ENCODE measurements around the gene GID4.

GID4 gene

GRCh38 chr17:18107061-18107790 lies 68.0 kb downstream of the GID4 start:
- no peak overlapping the region for H3K23ac ChIP-seq (ENCODE audit: low read length in 2 of 2)
- no peak overlapping the region for H3K18ac ChIP-seq (ENCODE audit: low read depth in 1 of 2, low read length in 2 of 2)
- H2AK5ac ChIP-seq (ENCODE audit: low read length, severe bottlenecking), result no peak overlapping the region
- H3K14ac ChIP-seq (ENCODE audit: low read length in 2 of 2), result no peak overlapping the region
- no peak overlapping the region for H3K27ac ChIP-seq (ENCODE audit: low read length, poor library complexity, severe bottlenecking)
- H3K4me2 ChIP-seq (ENCODE audit: low read length, poor library complexity, severe bottlenecking), result no peak overlapping the region
- no peaks in the 10 kb centered on the region for H3K9me3 ChIP-seq (ENCODE audit: control insufficient read depth, low read length)
- no peak overlapping the region for H2BK12ac ChIP-seq (ENCODE audit: low read length in 2 of 2)
- H3K4ac ChIP-seq (ENCODE audit: low read depth in 1 of 2, low read length in 2 of 2), result no peak overlapping the region
- no peaks in the 10 kb centered on the region for H3K79me1 ChIP-seq (replicated peaks; ENCODE audit: low read length, poor library complexity, severe bottlenecking)
- H4K91ac ChIP-seq (ENCODE audit: low read length), result peak overlapping the region; percentile 0
- no peak overlapping the region for H2BK5ac ChIP-seq (ENCODE audit: low read depth, low read length, poor library complexity, severe bottlenecking)
- peaks cover 0 to 16% of the 10 kb centered on the region in 2 experiments for H3K27me3 ChIP-seq (ENCODE audit: control insufficient read depth in 1 of 2, insufficient read depth in 1 of 2, low read length in 2 of 2)
- no peak overlapping the region for H4K8ac ChIP-seq (ENCODE audit: low read length)
- no peak overlapping the region for H2AFZ ChIP-seq (ENCODE audit: low read depth, low read length)
- 95% methylated on average over 14 of the region's 14 CpGs for WGBS
- H2BK15ac ChIP-seq (ENCODE audit: low read depth, poor library complexity, severe bottlenecking), result no peak overlapping the region
- DNase-seq, result no peak
- H3K4me3 ChIP-seq (ENCODE audit: insufficient read depth in 1 of 2, low read depth in 1 of 2, low read length in 2 of 2), result no peak overlapping the region
- H3K9ac ChIP-seq (ENCODE audit: low read length), result no peak overlapping the region
- peaks cover 37 to 50% of the 10 kb centered on the region in 2 experiments for H3K36me3 ChIP-seq (ENCODE audit: control insufficient read depth in 1 of 2, insufficient read depth in 2 of 2, low read depth in 1 of 2, low read length in 2 of 2)
- H2BK120ac ChIP-seq (ENCODE audit: low read depth, low read length), result no peak overlapping the region
- peaks cover 3% of the 10 kb centered on the region for H3K4me1 ChIP-seq (ENCODE audit: control insufficient read depth, insufficient read depth, low read depth, low read length)

DNA sequence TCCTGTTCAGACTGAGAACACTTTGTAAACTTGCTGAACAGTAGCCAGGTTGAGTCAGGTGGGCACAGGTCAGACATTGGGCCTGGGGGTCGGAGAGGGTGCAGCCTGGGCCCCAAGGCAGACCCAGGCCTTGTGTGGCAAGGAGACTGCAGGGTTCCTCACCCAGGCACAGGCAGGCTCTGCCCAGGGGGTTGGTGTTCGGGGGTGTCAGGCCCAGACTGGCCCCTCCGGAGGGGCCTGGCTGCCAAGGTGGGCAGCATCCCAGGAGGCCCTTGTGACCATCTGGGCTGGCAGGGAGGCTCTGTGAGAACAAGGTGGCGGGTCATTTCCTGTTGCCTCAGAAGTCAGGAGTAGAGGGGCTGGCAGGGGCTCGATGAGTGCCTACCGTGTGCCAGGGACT lies 68.8 kb downstream of the GID4 start:
- Histone ChIP-seq H2BK120ac (ENCODE audit: low read depth, low read length) (no peak overlapping the region), H3K23ac (ENCODE audit: low read length in 2 of 2) (no peak overlapping the region), H3K18ac (ENCODE audit: low read depth in 1 of 2, low read length in 2 of 2) (no peak overlapping the region), H2BK15ac (ENCODE audit: low read depth, poor library complexity, severe bottlenecking) (no peak overlapping the region), H3K4ac (ENCODE audit: low read depth in 1 of 2, low read length in 2 of 2) (no peak overlapping the region), H3K9me3 (ENCODE audit: control insufficient read depth, low read length) (no peaks in the 10 kb centered on the region), H2BK5ac (ENCODE audit: low read depth, low read length, poor library complexity, severe bottlenecking) (no peak overlapping the region), H3K9ac (ENCODE audit: low read length) (no peak overlapping the region), H3K4me2 (ENCODE audit: low read length, poor library complexity, severe bottlenecking) (no peak overlapping the region), H3K14ac (ENCODE audit: low read length in 2 of 2) (no peak overlapping the region), H4K91ac (ENCODE audit: low read length) (peak overlapping the region; percentile 18), H3K27me3 (ENCODE audit: control insufficient read depth in 1 of 2, insufficient read depth in 1 of 2, low read length in 2 of 2) (peaks cover 0 to 18% of the 10 kb centered on the region in 2 experiments), H3K4me1 (ENCODE audit: control insufficient read depth, insufficient read depth, low read depth, low read length) (peaks cover 3% of the 10 kb centered on the region), H3K4me3 (ENCODE audit: insufficient read depth in 1 of 2, low read depth in 1 of 2, low read length in 2 of 2) (no peak overlapping the region), H3K79me1 (replicated peaks; ENCODE audit: low read length, poor library complexity, severe bottlenecking) (no peaks in the 10 kb centered on the region), H2BK12ac (ENCODE audit: low read length in 2 of 2) (no peak overlapping the region), H3K27ac (ENCODE audit: low read length, poor library complexity, severe bottlenecking) (no peak overlapping the region), H4K8ac (ENCODE audit: low read length) (no peak overlapping the region), H2AFZ (ENCODE audit: low read depth, low read length) (no peak overlapping the region), H2AK5ac (ENCODE audit: low read length, severe bottlenecking) (no peak overlapping the region), H3K36me3 (ENCODE audit: control insufficient read depth in 1 of 2, insufficient read depth in 2 of 2, low read depth in 1 of 2, low read length in 2 of 2) (peaks cover 33 to 46% of the 10 kb centered on the region in 2 experiments)
- DNase-seq, result no peak
- WGBS, result 95% methylated on average over 6 of the region's 6 CpGs

DNA sequence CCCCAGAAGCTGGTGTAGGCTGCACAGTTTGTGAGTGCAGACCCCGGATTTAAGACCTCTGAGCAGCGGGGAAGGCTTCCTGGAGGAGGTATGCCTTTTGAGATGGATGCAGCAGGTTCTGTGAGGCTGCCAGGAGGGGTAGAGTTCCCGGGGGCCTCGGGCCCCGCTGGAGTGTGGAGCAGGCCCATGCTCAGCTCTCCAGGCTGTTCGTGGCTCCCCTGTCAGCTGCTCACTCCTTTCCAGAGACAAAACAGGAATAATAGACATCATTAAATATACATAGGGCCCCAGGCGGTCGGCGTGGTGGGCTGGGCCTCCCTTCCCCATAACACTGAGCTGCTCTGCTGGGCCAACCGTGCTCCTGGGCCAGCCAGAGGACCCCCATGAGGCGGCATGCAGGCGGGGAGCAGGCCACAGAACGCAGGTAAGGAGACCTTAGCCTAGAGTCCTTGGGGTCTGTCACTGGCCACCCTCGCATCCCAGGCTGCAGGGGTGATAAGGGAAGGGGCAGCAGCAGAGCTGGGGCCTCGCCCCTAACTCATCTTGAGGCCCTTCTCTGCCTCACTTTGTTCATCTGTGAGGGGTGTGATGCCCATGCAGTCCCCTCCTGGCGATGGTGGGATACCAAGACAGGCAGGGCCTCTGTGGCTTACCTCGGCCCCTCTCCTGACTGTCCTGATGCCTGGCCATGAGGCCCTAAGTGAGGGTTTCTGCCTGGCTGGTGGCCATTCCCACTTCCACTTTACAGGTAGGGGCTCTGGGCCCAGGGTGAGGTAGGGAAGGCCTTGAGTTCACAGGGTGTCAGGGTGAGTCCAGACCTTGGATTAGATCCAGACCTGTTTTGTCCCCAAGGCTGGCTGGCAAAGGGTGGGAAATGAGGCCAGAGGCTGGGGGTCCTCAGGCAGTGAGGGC lies 69.4 kb downstream of the GID4 start, which contains the start of gene MYO15A:
TSS of gene MYO15A (plus strand) at position 356 of the 912 bp plus-strand sequence. CDS start 10,045 bp downstream, outside the sequence.
- peaks cover 0 to 18% of the 10 kb centered on the region in 2 experiments for H3K27me3 ChIP-seq (ENCODE audit: control insufficient read depth in 1 of 2, insufficient read depth in 1 of 2, low read length in 2 of 2)
- no peak within 1 kb of the TSS for H3K9ac ChIP-seq (ENCODE audit: low read length)
- H3K27ac ChIP-seq (ENCODE audit: low read length, poor library complexity, severe bottlenecking), result no peak within 1 kb of the TSS
- H2AK5ac ChIP-seq (ENCODE audit: low read length, severe bottlenecking), result no peak within 1 kb of the TSS
- H2AFZ ChIP-seq (ENCODE audit: low read depth, low read length), result no peak within 1 kb of the TSS
- no peak within 1 kb of the TSS for H2BK15ac ChIP-seq (ENCODE audit: low read depth, poor library complexity, severe bottlenecking)
- peaks cover 5% of the 10 kb centered on the region for H3K4me1 ChIP-seq (ENCODE audit: control insufficient read depth, insufficient read depth, low read depth, low read length)
- H4K8ac ChIP-seq (ENCODE audit: low read length), result no peak within 1 kb of the TSS
- no peaks in the 10 kb centered on the region for H3K9me3 ChIP-seq (ENCODE audit: control insufficient read depth, low read length)
- no peak within 1 kb of the TSS for H2BK5ac ChIP-seq (ENCODE audit: low read depth, low read length, poor library complexity, severe bottlenecking)
- peaks cover 31 to 39% of the 10 kb centered on the region in 2 experiments for H3K36me3 ChIP-seq (ENCODE audit: control insufficient read depth in 1 of 2, insufficient read depth in 2 of 2, low read depth in 1 of 2, low read length in 2 of 2)
- DNase-seq, result no peak
- no peak within 1 kb of the TSS for H3K4me2 ChIP-seq (ENCODE audit: low read length, poor library complexity, severe bottlenecking)
- H2BK120ac ChIP-seq (ENCODE audit: low read depth, low read length), result no peak within 1 kb of the TSS
- no peak within 1 kb of the TSS for H3K4me3 ChIP-seq (ENCODE audit: insufficient read depth in 1 of 2, low read depth in 1 of 2, low read length in 2 of 2)
- H2BK12ac ChIP-seq (ENCODE audit: low read length in 2 of 2), result no peak within 1 kb of the TSS
- peak within 1 kb of the TSS; percentile 18 for H4K91ac ChIP-seq (ENCODE audit: low read length)
- H3K4ac ChIP-seq (ENCODE audit: low read depth in 1 of 2, low read length in 2 of 2), result no peak within 1 kb of the TSS
- H3K79me1 ChIP-seq (replicated peaks; ENCODE audit: low read length, poor library complexity, severe bottlenecking), result no peaks in the 10 kb centered on the region
- 91% methylated on average over 17 of the region's 17 CpGs for WGBS
- no peak within 1 kb of the TSS for H3K18ac ChIP-seq (ENCODE audit: low read depth in 1 of 2, low read length in 2 of 2)
- no peak within 1 kb of the TSS for H3K14ac ChIP-seq (ENCODE audit: low read length in 2 of 2)
- no peak within 1 kb of the TSS for H3K23ac ChIP-seq (ENCODE audit: low read length in 2 of 2)

- no peaks in the 10 kb centered on the region for H3K79me1 ChIP-seq (replicated peaks; ENCODE audit: low read length, poor library complexity, severe bottlenecking)
- no peak overlapping the region for H3K23ac ChIP-seq (ENCODE audit: low read length in 2 of 2)
- H4K8ac ChIP-seq (ENCODE audit: low read length), result no peak overlapping the region
- H2BK120ac ChIP-seq (ENCODE audit: low read depth, low read length), result no peak overlapping the region
- H3K4me3 ChIP-seq (ENCODE audit: insufficient read depth in 1 of 2, low read depth in 1 of 2, low read length in 2 of 2), result no peak overlapping the region
- no peak overlapping the region for H3K18ac ChIP-seq (ENCODE audit: low read depth in 1 of 2, low read length in 2 of 2)
- no peak overlapping the region for H2BK5ac ChIP-seq (ENCODE audit: low read depth, low read length, poor library complexity, severe bottlenecking)
- 89% methylated on average over 9 of the region's 10 CpGs for WGBS
- H3K9ac ChIP-seq (ENCODE audit: low read length), result no peak overlapping the region
- no peak overlapping the region for H2AFZ ChIP-seq (ENCODE audit: low read depth, low read length)
- H3K14ac ChIP-seq (ENCODE audit: low read length in 2 of 2), result no peak overlapping the region
- H2AK5ac ChIP-seq (ENCODE audit: low read length, severe bottlenecking), result no peak overlapping the region
- H3K27ac ChIP-seq (ENCODE audit: low read length, poor library complexity, severe bottlenecking), result no peak overlapping the region
- H3K4ac ChIP-seq (ENCODE audit: low read depth in 1 of 2, low read length in 2 of 2), result no peak overlapping the region
- no peak overlapping the region for H3K4me2 ChIP-seq (ENCODE audit: low read length, poor library complexity, severe bottlenecking)
- H3K27me3 ChIP-seq (ENCODE audit: control insufficient read depth in 1 of 2, insufficient read depth in 1 of 2, low read length in 2 of 2), result peaks cover 0 to 18% of the 10 kb centered on the region in 2 experiments
- H3K36me3 ChIP-seq (ENCODE audit: control insufficient read depth in 1 of 2, insufficient read depth in 2 of 2, low read depth in 1 of 2, low read length in 2 of 2), result peaks cover 21 to 27% of the 10 kb centered on the region in 2 experiments
- no peak for DNase-seq
- H3K4me1 ChIP-seq (ENCODE audit: control insufficient read depth, insufficient read depth, low read depth, low read length), result peaks cover 11% of the 10 kb centered on the region
- no peak overlapping the region for H4K91ac ChIP-seq (ENCODE audit: low read length)
- H2BK12ac ChIP-seq (ENCODE audit: low read length in 2 of 2), result no peak overlapping the region
- H3K9me3 ChIP-seq (ENCODE audit: control insufficient read depth, low read length), result no peaks in the 10 kb centered on the region
- no peak overlapping the region for H2BK15ac ChIP-seq (ENCODE audit: low read depth, poor library complexity, severe bottlenecking)
Observed at GRCh38 chr17:18109935-18110485, 70.8 kb downstream of the GID4 start.
